Esophagus mucosa (tissue), 1 donor: Measurements from ENCODE around the gene GID8. TPM values are rescaled to one million over a fixed set of nuclear protein-coding genes. Genes with fewer than 3 reads are reported as not detected.

Source experiments
- ATAC-seq: fragments of 200-7000 bp; cut with Tn5 transposase; one replicate; pipeline ENCODE4 v1.9.1; 2020
- total RNA-seq: library from RNA; stranded (reverse); gene quantifications from one replicate; pipeline ENCODE4 v1.2.4, GENCODE V29; 2023
- donor health status: DM: yes; HTN: yes; CAD: no.

The GID8 gene
- 42.7 TPM for total RNA-seq

DNA sequence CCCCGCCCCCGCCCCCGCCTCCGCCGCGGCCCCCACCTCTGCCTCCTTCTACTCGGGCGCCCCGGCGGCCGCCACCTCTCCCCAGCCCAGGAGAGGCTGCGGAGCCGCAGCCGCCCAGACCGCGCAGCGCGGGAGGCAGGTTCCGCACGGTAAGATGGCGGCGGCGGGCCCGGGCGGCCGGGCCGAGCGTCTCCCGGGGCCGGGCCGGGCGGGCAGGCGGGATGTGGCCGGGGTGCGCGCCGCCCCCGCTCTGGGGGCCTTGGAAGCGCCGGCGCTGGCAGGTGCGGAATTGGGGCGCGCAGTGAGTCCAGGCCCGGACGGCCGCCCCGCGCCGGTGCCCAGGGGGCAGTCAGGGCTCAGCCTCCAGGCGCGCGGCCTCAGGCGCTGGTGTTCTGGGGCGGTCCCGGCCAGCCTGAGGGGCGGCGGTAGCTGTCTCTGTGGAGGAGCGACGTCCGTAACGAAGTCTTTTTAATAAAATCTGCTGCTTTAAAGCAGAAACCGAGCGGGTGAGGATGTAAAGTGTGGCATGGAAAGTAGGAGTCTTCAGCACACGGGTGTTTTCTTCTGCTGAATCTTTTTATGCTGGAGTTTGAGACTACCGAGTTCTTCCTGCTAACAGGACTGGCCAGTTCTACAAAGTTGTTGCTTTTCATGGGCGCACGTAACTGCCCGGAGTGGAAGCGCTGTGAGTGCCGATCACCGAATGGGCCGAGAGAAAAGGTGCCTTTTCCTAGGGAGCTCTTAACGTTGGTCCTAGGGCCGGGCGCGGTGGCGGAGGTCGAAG lies at the start of gene GID8:
Gene GID8 (plus strand): TSS at position 43 of the 784 bp plus-strand sequence. CDS start 3,356 bp downstream, outside the sequence.
- ATAC-seq = peak; percentile 32

DNA sequence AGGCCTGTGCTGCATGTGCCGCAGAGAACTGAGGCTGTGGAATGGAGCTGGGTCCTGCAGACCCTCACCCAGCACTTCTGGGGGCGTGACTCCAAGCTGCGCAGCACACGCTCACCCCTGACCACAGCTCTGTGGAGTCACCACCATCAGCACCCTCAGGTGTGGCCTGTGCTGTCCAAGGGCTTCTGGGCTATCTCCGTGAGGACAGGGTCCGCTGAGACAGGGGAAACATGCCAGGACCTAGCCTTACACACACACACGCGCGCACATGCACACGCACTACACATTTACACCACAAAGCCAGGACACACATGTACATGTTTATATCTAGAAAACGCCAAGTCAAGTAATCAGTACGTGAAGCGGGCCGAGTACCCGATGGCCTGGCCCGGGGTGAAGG lies 49.5 kb upstream of the GID8 start:
- peak; percentile 28 for ATAC-seq

GRCh38 chr20:62888910-62889309 lies 49.0 kb upstream of the GID8 start:
- no peak for ATAC-seq

DNA sequence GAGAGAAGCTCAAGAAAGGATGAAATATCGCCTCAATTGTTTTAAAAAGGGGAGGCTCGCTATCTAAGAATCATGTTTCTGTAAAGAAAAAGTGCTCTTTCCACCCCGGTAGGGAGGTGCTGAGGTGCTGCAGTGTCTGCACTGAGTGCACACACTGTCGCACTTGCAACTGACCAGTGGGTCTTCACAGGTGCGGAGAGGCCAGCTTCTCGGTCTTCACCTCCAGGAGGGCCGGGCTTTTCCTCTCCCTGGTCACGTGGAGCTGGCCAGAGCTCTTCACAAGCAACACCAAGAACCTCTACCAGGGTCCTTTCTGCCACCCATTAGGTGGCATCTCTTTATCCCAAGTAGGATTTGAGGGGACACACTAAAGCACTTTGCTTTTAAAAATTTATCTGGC lies 48.5 kb upstream of the GID8 start:
- ATAC-seq = no peak

- ATAC-seq = no peak
Observed at GRCh38 chr20:62889871-62890270, 48.1 kb upstream of the GID8 start.

- ATAC-seq = no peak
Observed at GRCh38 chr20:62890444-62890843, 47.5 kb upstream of the GID8 start.

DNA sequence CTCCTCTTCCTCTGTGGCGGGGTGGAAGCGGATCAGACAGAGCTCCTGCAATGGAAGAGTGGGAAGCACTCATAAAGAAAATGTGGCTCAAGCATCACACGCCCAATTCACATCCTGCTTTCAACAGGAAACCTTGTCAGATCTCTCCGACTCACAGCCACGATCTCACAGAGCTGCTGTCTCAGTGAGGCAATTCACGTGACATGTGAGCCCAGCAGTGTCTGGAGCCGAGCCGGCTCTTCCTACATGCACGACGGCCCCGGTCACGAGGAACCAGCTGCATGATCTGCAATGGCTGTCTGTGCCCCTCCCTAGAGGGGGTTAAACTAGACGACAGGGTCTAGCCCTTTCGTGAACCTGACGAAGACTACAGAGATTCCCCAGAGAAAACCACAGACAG lies 46.8 kb upstream of the GID8 start:
- ATAC-seq = no peak

GRCh38 chr20:62892348-62893304 lies 45.3 kb upstream of the GID8 start:
- no peak for ATAC-seq

GRCh38 chr20:62893700-62894099 lies 44.2 kb upstream of the GID8 start:
- ATAC-seq = no peak

DNA sequence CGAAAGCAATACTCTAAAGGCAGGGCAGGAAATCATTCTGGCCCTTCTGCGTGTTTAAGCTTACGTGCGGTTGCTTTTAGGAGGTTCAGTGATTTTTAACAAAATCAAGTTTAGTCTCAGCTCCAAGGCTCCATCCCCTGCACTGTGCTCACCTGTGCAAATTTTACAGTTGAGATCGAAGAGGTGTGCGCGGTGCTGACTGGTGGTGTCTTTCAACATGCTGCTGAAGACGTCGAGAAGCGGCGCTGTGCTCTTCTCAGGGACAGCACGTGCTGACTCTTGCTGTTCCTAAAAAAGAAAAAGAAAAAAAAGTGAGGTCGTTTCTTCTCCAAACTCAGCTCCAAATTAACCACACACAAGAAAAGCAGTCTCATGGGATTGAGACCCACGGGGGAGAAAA lies 43.7 kb upstream of the GID8 start:
- ATAC-seq = no peak

DNA sequence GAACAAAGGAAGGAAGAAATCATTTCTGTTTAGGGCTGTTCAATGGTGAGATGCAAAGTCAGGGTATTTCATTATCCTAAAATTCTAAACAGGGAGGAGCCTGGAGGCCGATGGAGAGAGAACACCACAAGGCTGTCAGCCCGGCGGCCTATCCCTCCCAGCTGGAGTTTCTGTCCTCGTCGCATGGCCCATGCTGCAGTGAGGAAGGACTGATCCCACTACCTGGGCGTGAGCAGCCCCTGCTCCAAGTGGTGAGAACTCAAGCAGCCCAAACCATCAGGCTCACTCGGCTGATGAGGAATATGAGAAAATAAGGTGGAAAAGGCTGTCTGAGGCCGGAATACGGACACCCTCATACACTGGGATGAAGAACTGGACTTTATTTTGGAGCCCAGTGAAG lies 42.4 kb upstream of the GID8 start:
- no peak for ATAC-seq

- ATAC-seq = no peak
Observed at GRCh38 chr20:62896526-62896925, 41.4 kb upstream of the GID8 start.

DNA sequence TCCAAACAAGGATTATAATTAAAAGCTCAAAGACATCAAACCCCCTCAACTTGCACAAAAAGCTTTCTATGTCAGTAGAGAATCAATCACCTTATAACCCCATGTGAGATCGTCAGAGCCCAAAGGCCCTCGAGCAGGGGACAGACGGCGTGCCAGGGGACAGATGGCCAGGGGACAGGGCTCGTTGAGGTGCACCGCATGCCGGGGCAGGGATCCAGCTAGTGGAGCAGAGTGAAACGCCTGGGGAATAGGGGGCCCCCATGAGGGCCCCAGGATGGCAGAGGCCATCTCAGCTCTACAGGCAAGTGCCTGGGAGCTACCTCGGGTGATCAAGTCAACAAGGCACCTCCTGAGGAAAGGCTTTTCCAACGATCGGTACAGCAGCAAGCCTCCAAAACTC lies 40.3 kb upstream of the GID8 start:
- ATAC-seq = no peak

- peak; percentile 11 for ATAC-seq
Observed at GRCh38 chr20:62898093-62898964, 39.6 kb upstream of the GID8 start.

DNA sequence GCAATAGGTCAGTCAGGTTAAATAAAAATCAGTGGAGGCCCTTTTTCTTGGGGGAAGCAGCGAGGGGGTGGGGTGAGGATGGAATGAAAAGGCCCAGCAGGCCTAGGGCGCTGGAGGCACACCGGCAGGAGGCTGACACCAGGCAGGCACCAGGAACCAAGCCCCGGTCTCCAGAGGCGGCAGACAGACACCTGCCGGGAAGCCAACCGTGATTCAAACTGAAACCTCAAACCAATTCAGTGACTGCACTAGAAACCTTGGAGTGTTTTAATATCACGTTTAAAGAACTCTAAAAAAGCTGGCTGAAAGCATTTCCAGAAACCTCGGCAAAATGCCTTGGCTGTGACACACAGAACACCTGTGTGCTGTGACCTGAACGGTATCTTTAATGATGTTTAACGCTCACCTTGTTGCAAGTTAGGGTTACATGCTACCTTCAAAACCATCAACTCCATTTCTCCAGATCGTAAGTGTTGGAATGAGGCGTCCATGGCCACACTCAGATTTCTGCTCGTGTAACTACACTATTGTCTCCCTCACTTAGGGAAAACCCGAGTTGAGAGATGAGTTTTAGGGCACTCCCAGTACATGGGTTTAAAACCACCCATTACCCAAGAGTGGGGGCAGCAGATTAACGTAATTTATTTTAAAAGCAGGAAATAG lies 38.8 kb upstream of the GID8 start:
- ATAC-seq = no peak

DNA sequence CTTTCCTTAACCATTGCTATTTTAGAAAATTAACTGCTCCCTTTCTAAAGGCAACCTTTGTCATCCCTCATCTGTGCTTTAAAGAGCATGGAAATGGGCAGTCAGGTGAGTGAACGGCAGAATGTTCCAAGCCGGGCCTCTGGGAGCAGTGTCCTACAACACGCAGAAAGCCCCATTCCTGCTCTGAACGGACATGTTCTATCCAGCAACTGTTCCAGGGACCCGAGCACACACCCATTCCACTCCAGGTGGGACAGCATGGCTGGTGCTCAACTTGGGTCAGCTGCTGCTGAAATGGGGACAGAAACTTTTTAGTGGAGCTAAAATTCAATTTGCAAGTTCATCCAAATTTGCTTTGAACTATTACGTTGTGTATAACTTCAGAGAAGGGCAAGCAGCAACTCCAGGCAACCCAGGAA lies 38.3 kb upstream of the GID8 start:
- peak; percentile 32 for ATAC-seq

GRCh38 chr20:62900052-62900691 lies 37.8 kb upstream of the GID8 start:
- ATAC-seq = peak; percentile 84

DNA sequence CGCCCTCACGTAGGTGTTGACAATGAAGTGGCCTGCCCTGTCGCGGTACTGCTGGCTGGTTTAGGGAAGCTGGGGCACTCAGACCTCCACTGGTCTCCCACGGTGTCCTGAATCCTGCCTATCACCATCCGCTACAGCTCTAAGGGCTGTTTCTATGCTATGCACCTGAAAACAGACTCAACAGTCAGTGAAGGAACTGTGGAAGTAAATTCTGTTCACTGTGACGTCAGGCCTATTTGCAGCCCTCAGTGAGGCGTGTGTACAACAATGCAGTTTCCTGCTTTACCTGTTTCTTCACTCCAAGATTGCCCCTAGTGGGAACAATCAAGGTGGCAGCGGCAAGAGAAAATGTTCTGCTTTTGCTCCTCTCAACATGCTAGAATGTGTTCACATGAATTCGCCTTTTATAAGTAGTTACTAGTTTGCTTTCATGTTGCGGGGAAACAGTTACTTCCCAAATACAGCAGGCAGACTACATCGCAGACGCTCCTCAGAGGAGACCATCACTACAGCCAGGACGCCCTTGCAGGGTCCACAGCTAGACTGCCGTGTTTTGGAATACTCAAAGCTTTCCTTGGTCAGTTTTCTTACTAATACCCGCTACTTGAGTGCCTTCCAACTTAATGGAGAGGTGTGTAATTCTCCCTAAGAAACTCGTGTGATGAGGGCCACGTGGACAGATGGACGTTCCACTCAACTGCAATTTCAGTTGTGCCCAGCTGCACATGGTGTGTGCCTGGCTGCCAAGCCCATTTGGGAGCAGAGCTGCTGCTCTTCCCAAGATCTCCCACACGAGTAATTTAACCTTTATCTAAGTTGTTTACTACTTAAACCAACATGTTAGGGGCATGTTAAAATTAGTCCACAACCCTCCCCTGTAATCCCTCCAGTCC lies 37.0 kb upstream of the GID8 start:
- ATAC-seq = peak; percentile 83

- ATAC-seq = no peak
Observed at GRCh38 chr20:62901891-62902290, 36.1 kb upstream of the GID8 start.

- no peak for ATAC-seq
Observed at GRCh38 chr20:62902926-62903615, 34.9 kb upstream of the GID8 start.
